PC-9 (cell line): ENCODE measurements around the gene CARMIL1. TPM values are rescaled to one million over a fixed set of nuclear protein-coding genes. Genes with fewer than 3 reads are reported as not detected.

Experiments used
- BruUV-seq: library from RNA; stranded (reverse); fragments of 400-500 nt; replicated peaks from 2 replicates; lab custom pipeline; 2021; lab: Mats Ljungman, UMichigan
- CTCF ChIA-PET: fragments of 300-600 bp; sonication (Branson Sonifier 250); formaldehyde crosslinking; loops from one replicate; lab custom pipeline; 2022; ENCODE audit warnings: antibody characterized with exemption; lab: Charles Lee
- POLR2A ChIA-PET: fragments of 300-600 bp; sonication (Branson Sonifier 250); formaldehyde crosslinking; loops from one replicate; lab custom pipeline; 2022; ENCODE audit warnings: antibody characterized with exemption; ENCODE audit not compliant: unreplicated experiment; lab: Charles Lee
- DNase-seq, 2 experiments: peaks; one replicate each; pipeline versions ENCODE4 v3.0.0 to v3.0.0-alpha.2; 2015 to 2022; ENCODE audit warnings: mixed read lengths in 1 of 2
- H2AFZ ChIP-seq: fragments of 200-600 bp; sonication (generic); 2 replicates; pipeline ENCODE4 v1.8.1; 2017; ENCODE audit warnings: antibody characterized with exemption
- H3F3A ChIP-seq: fragments of 200-600 bp; sonication (generic); 2 replicates; pipeline ENCODE4 v1.8.1; 2017; ENCODE audit warnings: antibody characterized with exemption, mild to moderate bottlenecking, low read depth; ENCODE audit not compliant: insufficient read depth
- H3K27ac ChIP-seq: fragments of 200-600 bp; sonication (generic); 2 replicates; pipeline ENCODE4 v1.6.1; 2016; ENCODE audit warnings: mixed run types
- H3K27me3 ChIP-seq: fragments of 200-600 bp; sonication (generic); 2 replicates; pipeline ENCODE4 v1.6.1; 2016; ENCODE audit warnings: low read depth, mixed run types; ENCODE audit not compliant: insufficient read depth
- H3K36me3 ChIP-seq: fragments of 200-600 bp; sonication (generic); 2 replicates; pipeline ENCODE4 v1.6.1; 2016; ENCODE audit warnings: low read depth, mixed run types
- H3K4me1 ChIP-seq: fragments of 200-600 bp; sonication (generic); replicated peaks from 2 replicates; pipeline ENCODE4 v1.6.1; 2016; ENCODE audit warnings: mixed run types; ENCODE audit not compliant: insufficient read depth
- H3K4me2 ChIP-seq: fragments of 200-600 bp; sonication (generic); 2 replicates; pipeline ENCODE4 v1.6.1; 2017; ENCODE audit warnings: mixed run types
- H3K4me3 ChIP-seq: fragments of 200-600 bp; sonication (generic); 2 replicates; pipeline ENCODE4 v1.6.1; 2016; ENCODE audit warnings: mixed run types
- H3K79me2 ChIP-seq: fragments of 200-600 bp; sonication (generic); 2 replicates; pipeline ENCODE4 v1.6.1; 2017; ENCODE audit warnings: low read depth, mixed run types
- H3K9me2 ChIP-seq: fragments of 200-600 bp; sonication (generic); 2 replicates; pipeline ENCODE4 v1.8.1; 2017; ENCODE audit warnings: mild to moderate bottlenecking; ENCODE audit not compliant: insufficient read depth
- H3K9me3 ChIP-seq: fragments of 200-600 bp; sonication (generic); 2 replicates; pipeline ENCODE4 v1.8.1; 2016; ENCODE audit warnings: low read depth; ENCODE audit not compliant: insufficient read depth
- H4K20me1 ChIP-seq: fragments of 200-600 bp; sonication (generic); 2 replicates; pipeline ENCODE4 v1.8.1; 2017; ENCODE audit not compliant: insufficient read depth
- CTCF ChIP-seq: fragments of 200-600 bp; sonication (generic); conservative IDR thresholded peaks from 2 replicates; pipeline ENCODE4 v1.6.1; 2017; ENCODE audit warnings: mixed run types, antibody characterized with exemption, mild to moderate bottlenecking, moderate library complexity
- EZH2 ChIP-seq: fragments of 200-600 bp; sonication (generic); IDR thresholded peaks from 2 replicates; pipeline ENCODE4 v1.8.0; 2017; ENCODE audit warnings: antibody characterized with exemption, low read depth
- intact Hi-C: fragments of 100-400 bp; cut with micrococcal nuclease; formaldehyde crosslinking; loops from one replicate; pipeline ENCODE4 v1.10.0; 2022; ENCODE audit not compliant: unreplicated experiment
- total RNA-seq: library from RNA; stranded (reverse); gene quantifications from 2 replicates; pipeline ENCODE4 v1.2.3, GENCODE V29; 2021

The CARMIL1 gene
- total RNA-seq, 1 experiment from 2014 or later, result 33.1 TPM

GRCh38 chr6:25615471-25615870 is 336.3 kb downstream of the CARMIL1 start:
- POLR2A ChIA-PET, result no interaction called here
- Histone ChIP-seq H3K4me2 (no peak overlapping the region), H3K9me2 (no peaks in the 10 kb centered on the region), H3F3A (no peaks in the 10 kb centered on the region), H3K27ac (no peak overlapping the region), H2AFZ (no peak overlapping the region), H3K79me2 (no peaks in the 10 kb centered on the region), H3K4me1 (no peaks in the 10 kb centered on the region), H4K20me1 (no peaks in the 10 kb centered on the region), H3K4me3 (no peak overlapping the region), H3K27me3 (no peaks in the 10 kb centered on the region), H3K36me3 (no peaks in the 10 kb centered on the region; the same call in 1 of the 2 replicates), H3K9me3 (no peaks in the 10 kb centered on the region)
- no peak for DNase-seq
- intact Hi-C loops, result no loop called here
- no peak for TF ChIP-seq CTCF
- TF ChIP-seq EZH2, result no peak
- CTCF ChIA-PET, result no interaction called here
- BruUV-seq, result no TSS peak

GRCh38 chr6:25617997-25618396 is 338.8 kb downstream of the CARMIL1 start:
- Histone ChIP-seq H3K9me2 (no peaks in the 10 kb centered on the region), H3K4me3 (no peak overlapping the region), H3K79me2 (no peaks in the 10 kb centered on the region), H3K27me3 (no peaks in the 10 kb centered on the region), H3K27ac (no peak overlapping the region), H3K4me1 (no peaks in the 10 kb centered on the region), H3F3A (no peaks in the 10 kb centered on the region), H2AFZ (no peak overlapping the region), H4K20me1 (no peaks in the 10 kb centered on the region), H3K9me3 (no peaks in the 10 kb centered on the region), H3K36me3 (no peaks in the 10 kb centered on the region; the same call in 1 of the 2 replicates), H3K4me2 (no peak overlapping the region)
- intact Hi-C loops, result no loop called here
- TF ChIP-seq EZH2, result no peak
- TF ChIP-seq CTCF, result no peak
- DNase-seq, result no peak
- ChIA-PET CTCF (interaction anchor here (0.7 kb wide), 2 partner anchors 393 to 395 kb away, joined by 6 to 7 read pairs; no protein-coding TSS in a partner anchor), POLR2A (no interaction called here)
- BruUV-seq, result no TSS peak

GRCh38 chr6:25619217-25619616 is 340.0 kb downstream of the CARMIL1 start:
- no peaks in the 10 kb centered on the region for H4K20me1 ChIP-seq
- no peaks in the 10 kb centered on the region for H3K9me3 ChIP-seq
- DNase-seq, result no peak
- no peaks in the 10 kb centered on the region for H3K4me1 ChIP-seq
- intact Hi-C loops, result no loop called here
- H3K4me2 ChIP-seq, result no peak overlapping the region
- no peak overlapping the region for H3K4me3 ChIP-seq
- no peaks in the 10 kb centered on the region for H3K27me3 ChIP-seq
- H3K79me2 ChIP-seq, result no peaks in the 10 kb centered on the region
- POLR2A ChIA-PET, result no interaction called here
- H3K9me2 ChIP-seq, result no peaks in the 10 kb centered on the region
- H3F3A ChIP-seq, result no peaks in the 10 kb centered on the region
- H3K36me3 ChIP-seq, result no peaks in the 10 kb centered on the region; the same call in 1 of the 2 replicates
- BruUV-seq, result no TSS peak
- TF ChIP-seq CTCF (no peak), EZH2 (no peak)
- CTCF ChIA-PET, result no interaction called here
- H2AFZ ChIP-seq, result no peak overlapping the region
- no peak overlapping the region for H3K27ac ChIP-seq
